Chondrocyte (in vitro differentiated cells): ENCODE data around the gene PSTPIP1. TPM values are rescaled to one million over a fixed set of nuclear protein-coding genes. Genes with fewer than 3 reads are reported as not detected.

Experiments used
- DNase-seq: peaks from one replicate; pipeline ENCODE4 v3.0.0; 2021; ENCODE audit warnings: mixed read lengths, low spot score
- H3K27ac Mint-ChIP-seq: one replicate; pipeline ENCODE4 v1.8.0; 2021; ENCODE audit warnings: mild to moderate bottlenecking, moderate library complexity, mixed read lengths; ENCODE audit not compliant: unreplicated experiment
- H3K27me3 Mint-ChIP-seq: 2 replicates; pipeline ENCODE4 v1.8.0; 2021; ENCODE audit warnings: low read depth, mixed read lengths
- H3K36me3 Mint-ChIP-seq: 2 replicates; pipeline ENCODE4 v1.8.0; 2021; ENCODE audit warnings: low read depth, mixed read lengths
- H3K4me1 Mint-ChIP-seq: 2 replicates; pipeline ENCODE4 v1.8.0; 2021; ENCODE audit warnings: low read depth, mild to moderate bottlenecking, mixed read lengths
- H3K4me3 Mint-ChIP-seq: one replicate; pipeline ENCODE4 v1.8.0; 2021; ENCODE audit warnings: mild to moderate bottlenecking, moderate library complexity, mixed read lengths; ENCODE audit not compliant: unreplicated experiment
- H3K9me3 Mint-ChIP-seq: 2 replicates; pipeline ENCODE4 v1.8.0; 2021; ENCODE audit warnings: low read depth, mixed read lengths
- total RNA-seq: library from RNA; stranded (reverse); gene quantifications from 3 replicates; pipeline ENCODE4 v1.2.1, GENCODE V29; 2021
- TF ChIP-seq, protein P1 (sequence below): fragments of 200-600 bp; sonication (generic); IDR thresholded peaks from 2 replicates; pipeline ENCODE4 v1.5.0; 2021; ENCODE audit warnings: antibody characterized with exemption, mild to moderate bottlenecking, moderate library complexity

PSTPIP1 gene
- total RNA-seq, 1 donor from 2014 or later, result not detected

DNA sequence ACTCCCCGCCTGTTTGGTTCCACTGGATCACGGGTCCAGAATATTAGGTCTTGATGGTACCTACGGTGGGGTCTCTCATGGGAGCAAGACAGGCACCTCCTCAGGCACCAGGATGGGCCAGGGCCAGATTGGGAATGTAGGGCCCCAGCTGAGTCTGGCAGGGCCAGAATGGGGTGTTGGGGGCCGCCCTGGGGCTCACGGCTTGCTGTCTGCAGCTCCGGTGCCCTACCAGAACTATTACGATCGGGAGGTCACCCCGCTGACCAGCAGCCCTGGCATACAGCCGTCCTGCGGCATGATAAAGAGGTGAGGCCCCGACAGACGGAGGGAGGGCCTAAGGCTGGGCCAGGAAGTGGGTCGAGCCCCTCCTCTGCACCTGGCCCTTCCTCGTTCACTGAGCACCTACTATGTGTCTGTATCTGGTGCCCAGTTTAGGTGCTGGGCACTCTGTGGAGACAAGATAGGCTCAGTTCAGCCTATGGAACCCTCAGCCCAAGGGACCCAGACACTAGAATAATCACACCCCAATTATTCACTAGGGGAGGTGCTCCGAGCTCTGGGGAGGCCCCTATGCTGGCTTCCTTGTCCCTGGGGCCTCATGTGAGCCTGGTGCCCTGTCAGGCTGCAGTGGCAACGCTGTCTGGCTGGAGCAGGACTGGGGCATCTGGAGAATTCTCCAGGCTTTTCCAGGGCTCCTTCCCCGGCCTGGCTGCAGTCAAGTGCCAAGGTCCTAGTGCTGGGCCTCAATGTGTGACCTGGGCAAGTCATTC lies 37.9 kb downstream of the PSTPIP1 start:
- TF ChIP-seq, protein P1, sequence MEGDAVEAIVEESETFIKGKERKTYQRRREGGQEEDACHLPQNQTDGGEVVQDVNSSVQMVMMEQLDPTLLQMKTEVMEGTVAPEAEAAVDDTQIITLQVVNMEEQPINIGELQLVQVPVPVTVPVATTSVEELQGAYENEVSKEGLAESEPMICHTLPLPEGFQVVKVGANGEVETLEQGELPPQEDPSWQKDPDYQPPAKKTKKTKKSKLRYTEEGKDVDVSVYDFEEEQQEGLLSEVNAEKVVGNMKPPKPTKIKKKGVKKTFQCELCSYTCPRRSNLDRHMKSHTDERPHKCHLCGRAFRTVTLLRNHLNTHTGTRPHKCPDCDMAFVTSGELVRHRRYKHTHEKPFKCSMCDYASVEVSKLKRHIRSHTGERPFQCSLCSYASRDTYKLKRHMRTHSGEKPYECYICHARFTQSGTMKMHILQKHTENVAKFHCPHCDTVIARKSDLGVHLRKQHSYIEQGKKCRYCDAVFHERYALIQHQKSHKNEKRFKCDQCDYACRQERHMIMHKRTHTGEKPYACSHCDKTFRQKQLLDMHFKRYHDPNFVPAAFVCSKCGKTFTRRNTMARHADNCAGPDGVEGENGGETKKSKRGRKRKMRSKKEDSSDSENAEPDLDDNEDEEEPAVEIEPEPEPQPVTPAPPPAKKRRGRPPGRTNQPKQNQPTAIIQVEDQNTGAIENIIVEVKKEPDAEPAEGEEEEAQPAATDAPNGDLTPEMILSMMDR, result no peak
- Mint-ChIP-seq H3K36me3 (peaks cover 9% of the 10 kb centered on the region), H3K4me1 (peaks cover 13% of the 10 kb centered on the region), H3K27ac (no peak overlapping the region), H3K27me3 (no peaks in the 10 kb centered on the region), H3K4me3 (no peak overlapping the region), H3K9me3 (no peaks in the 10 kb centered on the region)
- DNase-seq, result peak; percentile 78

DNA sequence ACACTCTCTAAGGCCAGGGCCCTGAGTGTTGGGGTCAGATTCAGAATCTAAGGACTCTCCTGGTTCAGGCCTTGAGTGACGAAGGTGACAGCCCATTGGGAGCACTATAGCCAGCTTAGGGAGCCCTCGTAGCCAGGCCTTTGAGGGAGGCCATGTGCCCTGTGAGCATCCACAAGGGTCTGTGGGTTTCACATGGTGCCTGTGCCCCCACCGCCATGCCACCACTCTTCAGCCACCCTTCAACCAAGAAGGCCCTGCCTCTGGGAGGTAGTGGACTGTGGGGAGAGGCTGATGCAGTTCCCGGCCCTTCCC lies 38.4 kb downstream of the PSTPIP1 start:
- Mint-ChIP-seq H3K4me1 (peaks cover 13% of the 10 kb centered on the region), H3K27me3 (no peaks in the 10 kb centered on the region), H3K4me3 (no peak overlapping the region), H3K36me3 (peaks cover 9% of the 10 kb centered on the region), H3K27ac (no peak overlapping the region), H3K9me3 (no peaks in the 10 kb centered on the region)
- TF ChIP-seq, protein P1, result no peak
- DNase-seq, result no peak

DNA sequence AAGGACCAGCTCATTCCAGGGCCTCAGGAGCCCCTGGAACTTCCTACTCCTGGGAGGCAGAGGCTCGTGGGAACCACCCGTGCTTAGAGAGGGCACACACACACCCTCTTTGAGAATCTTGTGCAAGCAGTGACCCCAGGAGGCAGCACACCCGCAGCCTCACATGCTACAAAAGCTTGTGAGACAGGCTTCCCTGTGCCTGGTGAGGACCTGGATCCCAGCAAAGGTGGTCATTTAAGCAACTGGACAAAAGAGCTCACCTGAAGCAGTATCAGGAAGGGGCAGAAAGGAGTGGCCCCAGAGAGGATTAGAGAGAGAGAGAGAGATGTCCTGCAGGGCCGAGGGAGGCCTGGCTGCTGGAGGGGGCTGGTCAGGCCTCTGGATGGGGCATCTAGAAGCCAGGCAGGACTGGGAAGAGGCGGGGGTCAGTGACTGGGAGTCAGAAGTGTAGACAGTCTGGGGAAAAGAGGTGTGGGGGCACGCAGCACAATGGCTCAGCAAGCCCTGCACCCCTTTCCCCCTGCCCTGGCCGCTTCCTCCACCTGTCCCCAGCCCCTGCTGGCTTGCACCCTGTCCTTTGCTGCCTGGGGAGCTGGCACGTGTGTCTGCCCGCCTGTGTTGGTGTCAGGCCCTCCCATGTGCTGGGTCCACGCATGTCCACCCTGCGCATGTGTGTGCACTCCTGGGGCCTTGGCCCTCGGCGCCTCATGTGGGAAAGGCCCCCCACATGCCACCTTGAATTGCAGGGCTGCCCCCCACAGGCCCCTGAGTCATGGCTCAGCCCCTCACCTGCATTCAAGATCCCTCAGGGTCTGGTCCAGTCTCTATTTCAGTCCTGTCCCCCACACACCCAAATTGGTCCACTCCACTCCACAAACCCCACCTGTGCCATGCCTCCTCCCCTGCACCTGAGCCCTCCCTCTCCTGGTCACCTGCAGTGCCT lies 39.1 kb downstream of the PSTPIP1 start:
- no peak overlapping the region for H3K27ac Mint-ChIP-seq
- no peaks in the 10 kb centered on the region for H3K27me3 Mint-ChIP-seq
- DNase-seq, result peak; percentile 87
- H3K9me3 Mint-ChIP-seq, result no peaks in the 10 kb centered on the region
- H3K36me3 Mint-ChIP-seq, result peaks cover 9% of the 10 kb centered on the region
- H3K4me3 Mint-ChIP-seq, result no peak overlapping the region
- TF ChIP-seq, protein P1, result no peak
- peaks cover 13% of the 10 kb centered on the region for H3K4me1 Mint-ChIP-seq

DNA sequence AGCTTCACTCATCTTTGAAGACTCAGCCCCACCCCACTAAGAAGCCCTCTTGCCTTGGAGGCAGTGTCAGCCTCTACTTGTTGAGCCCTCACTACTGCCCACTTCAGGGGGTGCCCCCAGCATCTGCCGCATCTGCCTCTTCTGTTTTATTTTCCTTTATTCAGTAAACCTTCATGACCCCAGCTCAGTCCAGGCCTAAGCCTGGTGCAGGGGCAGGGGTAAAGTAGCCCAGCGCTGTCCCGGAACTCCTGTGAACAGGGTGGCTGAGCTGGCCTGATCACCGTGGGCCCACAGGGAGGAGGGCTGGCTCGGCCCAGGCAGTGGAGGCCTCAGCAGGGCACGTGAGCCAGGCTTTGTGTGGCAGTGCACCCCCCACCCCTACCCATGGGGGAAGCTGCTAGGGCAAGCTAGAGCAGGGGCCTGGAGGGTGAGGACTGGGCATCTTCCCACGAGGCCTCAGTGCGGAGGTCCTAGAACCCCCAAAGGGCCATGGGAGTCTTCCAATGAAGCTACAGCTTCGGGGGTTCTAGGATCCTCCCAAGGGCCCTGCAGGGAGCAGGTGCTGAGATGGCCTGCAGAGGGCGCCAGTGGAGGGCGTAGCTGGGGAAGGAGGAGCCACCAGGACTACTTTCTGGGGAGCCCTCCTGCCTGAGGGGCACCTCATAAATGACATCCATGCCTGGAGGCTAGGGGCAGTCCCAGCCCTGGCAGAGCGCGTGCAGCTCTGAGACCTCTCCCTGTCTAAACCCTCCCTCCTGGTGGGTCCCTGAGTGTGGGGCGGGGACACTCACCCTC lies 40.0 kb downstream of the PSTPIP1 start:
- Mint-ChIP-seq H3K27ac (no peak overlapping the region), H3K4me1 (peaks cover 13% of the 10 kb centered on the region), H3K27me3 (no peaks in the 10 kb centered on the region), H3K9me3 (no peaks in the 10 kb centered on the region), H3K36me3 (peaks cover 9% of the 10 kb centered on the region), H3K4me3 (no peak overlapping the region)
- TF ChIP-seq, protein P1, result peak; percentile 80
- DNase-seq, result peak; percentile 87

DNA sequence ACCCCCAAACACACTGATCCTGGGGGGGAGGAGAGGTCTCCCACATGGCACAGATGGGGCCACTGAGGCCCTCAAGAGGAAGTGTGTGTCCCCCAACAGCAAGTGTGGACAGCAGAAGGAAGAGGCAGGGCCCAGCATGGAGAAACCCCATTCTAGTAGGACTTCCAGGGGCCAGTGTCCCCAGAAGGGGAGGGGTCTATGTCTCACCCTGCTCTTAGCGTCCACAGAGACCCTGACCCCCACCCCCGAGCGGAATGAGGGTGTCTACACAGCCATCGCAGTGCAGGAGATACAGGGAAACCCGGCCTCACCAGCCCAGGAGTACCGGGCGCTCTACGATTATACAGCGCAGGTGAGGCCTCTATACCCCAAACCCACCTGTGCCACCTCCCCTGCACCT lies 40.7 kb downstream of the PSTPIP1 start:
- H3K36me3 Mint-ChIP-seq, result peaks cover 9% of the 10 kb centered on the region
- H3K27me3 Mint-ChIP-seq, result no peaks in the 10 kb centered on the region

More for the DNA sequence above, 40.7 kb downstream of the PSTPIP1 start:
- H3K4me3 Mint-ChIP-seq, result no peak overlapping the region
- peak; percentile 72 for DNase-seq
- no peak overlapping the region for H3K27ac Mint-ChIP-seq
- H3K4me1 Mint-ChIP-seq, result peaks cover 9% of the 10 kb centered on the region
- TF ChIP-seq, protein P1, result no peak
- no peaks in the 10 kb centered on the region for H3K9me3 Mint-ChIP-seq
